GM15510 (cell line): ENCODE data around the gene GPR155.
A peak's percentile ranks its signal among the peaks of the same experiment; 100 is the strongest.

Experiments
- POLR2A ChIP-seq: IDR thresholded peaks from 3 replicates; pipeline ENCODE4 v1.6.1; 2011; ENCODE audit warnings: borderline replicate concordance; ENCODE audit not compliant: insufficient read length; ENCODE audit errors: extremely low read depth

The GPR155 gene

GRCh38 chr2:174399171-174399570, 87.7 kb downstream of the GPR155 start:
- no peak for TF ChIP-seq POLR2A

- no peak for TF ChIP-seq POLR2A
These were observed 89.1 kb downstream of the GPR155 start for GRCh38 chr2:174397773-174398172.

DNA sequence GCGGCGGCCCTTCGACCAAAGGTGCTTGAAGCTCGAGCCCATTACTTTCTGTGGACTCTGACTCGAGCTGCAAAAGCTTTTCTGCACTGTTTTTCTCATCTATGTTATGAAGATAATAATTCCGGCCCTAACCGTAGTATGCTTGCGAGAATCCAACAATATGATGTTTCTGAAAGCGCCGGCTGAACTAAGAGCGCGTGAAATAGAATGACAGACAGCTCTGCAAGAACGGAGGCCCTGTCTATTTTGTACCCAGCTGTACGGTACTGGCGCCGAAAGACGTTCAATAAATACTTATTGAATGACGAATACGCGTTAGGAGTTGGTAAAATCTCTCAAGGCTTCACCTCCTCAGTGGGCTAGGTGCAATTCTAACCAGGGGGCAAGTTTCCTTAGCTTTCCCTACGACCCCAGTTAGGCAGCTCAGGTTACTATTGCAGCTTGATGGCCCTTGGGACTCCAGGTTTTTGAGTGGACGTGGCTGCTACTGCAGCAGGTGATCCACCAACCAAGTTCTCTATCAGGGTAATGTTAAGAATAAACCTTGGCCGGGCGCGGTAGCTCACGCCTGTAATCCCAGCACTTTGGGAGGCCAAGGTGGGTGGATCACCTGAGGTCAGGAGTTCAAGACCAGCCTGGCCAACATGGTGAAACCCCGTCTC, 90.7 kb downstream of the GPR155 start:
- TF ChIP-seq POLR2A, result no peak

DNA sequence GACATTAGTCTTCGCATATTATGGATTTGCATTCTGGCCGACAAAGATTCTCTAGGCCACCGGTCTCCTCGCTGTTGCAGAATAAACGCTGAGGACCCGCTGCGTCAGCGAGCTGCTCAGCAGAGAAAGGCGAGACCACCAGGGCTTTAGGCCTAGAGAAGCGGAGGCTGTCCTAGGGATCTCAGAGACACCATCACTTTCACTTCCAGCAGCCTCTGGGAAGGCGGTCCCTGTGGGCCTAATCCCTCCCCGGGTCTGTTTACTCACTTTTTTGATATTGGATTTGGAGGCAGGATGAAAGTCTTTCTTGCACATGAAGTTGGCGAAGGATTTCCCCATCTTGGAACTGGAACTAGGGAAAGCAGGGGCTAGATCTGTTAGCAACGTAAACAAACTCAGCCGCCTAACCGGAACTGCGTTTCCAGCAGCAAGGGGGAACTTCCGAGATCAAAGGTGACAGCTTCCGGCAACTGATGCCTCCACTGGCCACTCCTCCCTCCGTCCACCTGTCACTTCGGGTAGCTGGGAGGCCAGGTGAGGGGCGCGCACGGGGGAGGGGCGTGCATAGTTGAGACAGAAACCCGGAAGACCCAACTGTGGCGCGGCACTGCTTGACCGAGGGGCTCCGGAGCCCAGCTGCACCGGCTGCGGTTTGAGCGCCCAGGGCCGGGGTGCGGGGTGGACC, 91.4 kb downstream of the GPR155 start, which contains the start of gene SCRN3:
Gene SCRN3 (plus strand): TSS at position 447 of the 685 bp plus-strand sequence. CDS start 2,554 bp downstream, outside the sequence.
- TF ChIP-seq POLR2A, result peak; percentile 60

DNA sequence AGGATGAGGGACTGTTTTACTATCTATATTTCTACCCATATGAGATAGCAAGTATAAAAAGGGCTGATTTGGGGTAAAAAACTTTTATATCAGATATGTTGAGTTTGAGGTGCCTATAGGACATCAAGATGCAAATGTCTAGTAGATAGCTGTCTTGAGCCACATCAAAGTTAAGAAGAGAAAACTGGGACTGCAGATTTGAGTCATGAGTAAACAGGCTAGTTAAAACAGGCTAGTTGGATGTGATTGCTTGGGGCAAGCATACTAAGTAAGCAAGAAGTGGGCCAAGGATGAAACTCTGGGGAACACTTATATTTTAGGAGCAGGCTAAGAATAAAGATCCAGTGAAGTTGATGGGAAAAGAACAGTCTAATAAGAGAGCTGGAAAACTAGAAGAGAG, 94.1 kb downstream of the GPR155 start:
- TF ChIP-seq POLR2A, result no peak

DNA sequence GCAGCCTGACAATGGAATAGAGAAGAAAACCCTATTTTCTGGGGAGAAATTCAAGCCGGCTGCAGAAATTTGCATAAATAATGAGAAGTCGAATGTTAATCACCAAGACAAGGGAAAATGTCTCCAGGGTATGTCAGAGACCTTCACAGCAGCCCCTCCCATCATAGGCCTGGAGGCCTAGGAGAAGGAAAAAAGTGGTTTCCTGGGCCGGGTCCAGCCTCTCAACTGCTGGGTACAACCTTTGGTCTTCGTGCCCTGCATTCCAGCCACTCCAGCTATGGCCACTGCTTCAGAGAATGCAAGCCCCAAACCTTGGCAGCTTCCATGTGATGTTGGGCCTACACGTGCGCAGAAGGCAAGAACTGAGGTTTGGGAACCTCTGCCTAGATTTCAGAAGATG, 97.3 kb downstream of the GPR155 start:
- TF ChIP-seq POLR2A, result no peak

DNA sequence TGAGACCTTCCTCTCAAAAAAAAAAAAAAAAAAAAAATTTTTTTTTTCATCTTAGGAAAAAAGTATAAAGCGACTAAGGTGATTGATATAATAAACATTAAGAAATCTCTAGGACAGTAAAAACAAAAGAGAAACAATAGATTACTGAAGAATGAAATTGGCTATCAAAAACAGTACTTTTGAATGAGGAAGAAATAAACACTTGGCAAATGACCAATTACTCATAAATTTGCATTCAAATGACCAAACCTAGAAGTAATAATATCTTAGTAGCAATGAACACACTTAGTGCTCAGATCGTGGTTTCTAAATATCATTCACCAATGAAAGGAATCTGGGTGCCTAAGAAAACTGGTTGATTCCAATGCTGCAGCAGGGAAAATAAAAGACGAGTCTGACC, 101.6 kb downstream of the GPR155 start:
- TF ChIP-seq POLR2A, result no peak

DNA sequence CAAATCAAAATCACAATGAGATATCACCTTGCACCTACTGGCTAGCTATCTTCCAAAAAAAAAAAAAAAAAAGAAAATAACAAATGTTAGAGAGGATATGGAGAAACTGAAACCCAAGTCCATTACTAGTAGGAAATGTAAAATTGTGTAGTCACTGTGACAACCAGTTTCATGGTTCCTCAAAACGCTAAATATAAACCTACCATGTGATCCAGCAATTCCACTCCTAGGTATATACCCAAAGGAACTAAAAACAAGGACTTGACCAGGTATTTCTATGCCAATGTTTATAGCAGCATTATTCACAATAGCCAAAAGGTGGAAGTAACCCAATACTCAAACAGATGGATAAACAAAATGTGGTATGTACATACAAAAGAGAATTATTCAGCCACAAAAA, 103.0 kb downstream of the GPR155 start:
- TF ChIP-seq POLR2A, result no peak
